CD1c-positive myeloid dendritic cell (primary cell): ENCODE measurements around the gene CYB5R4.

Source experiments
- DNase-seq: peaks from one replicate; pipeline ENCODE4 v3.0.0-alpha.2; 2016; ENCODE audit errors: extremely low spot score

Gene CYB5R4

DNA sequence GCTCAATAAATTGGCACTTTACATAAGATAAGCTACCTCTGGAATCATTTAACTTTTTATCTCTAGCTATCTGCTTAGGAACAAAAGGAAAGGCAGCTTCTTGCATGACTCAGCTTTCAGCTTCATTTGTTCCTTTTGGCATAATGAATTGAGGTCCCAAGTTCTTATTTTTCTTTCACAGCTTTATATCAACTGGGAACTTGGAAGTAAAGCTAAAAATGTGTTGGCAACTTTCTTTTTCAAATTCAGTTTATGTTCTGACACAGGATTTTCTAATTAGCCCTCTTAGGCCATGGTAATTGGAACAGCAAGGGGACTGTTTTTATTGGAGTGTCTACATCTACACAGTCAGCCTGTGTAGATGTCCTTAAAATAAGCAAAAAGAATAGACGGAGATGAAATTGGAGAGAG lies 118.8 kb downstream of the CYB5R4 start:
- no peak for DNase-seq

DNA sequence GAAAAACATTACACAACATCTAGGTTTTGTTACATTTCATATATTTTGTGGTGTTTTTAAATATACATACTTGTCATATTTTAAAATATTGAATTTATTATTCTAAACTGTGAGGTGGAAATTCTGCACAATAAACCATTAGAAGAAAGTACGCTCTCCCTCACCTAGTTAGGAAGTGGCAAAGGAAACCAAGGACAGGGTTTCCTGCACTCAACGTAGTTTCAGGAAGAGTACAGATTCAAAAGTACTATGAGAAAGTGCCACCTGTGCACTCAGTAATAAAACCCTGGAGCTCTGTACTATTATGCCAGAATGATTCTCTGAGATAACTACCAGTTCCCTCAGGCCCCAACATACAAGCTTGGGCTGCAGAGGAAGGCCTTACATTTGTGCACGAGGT lies 119.5 kb downstream of the CYB5R4 start:
- DNase-seq = no peak

DNA sequence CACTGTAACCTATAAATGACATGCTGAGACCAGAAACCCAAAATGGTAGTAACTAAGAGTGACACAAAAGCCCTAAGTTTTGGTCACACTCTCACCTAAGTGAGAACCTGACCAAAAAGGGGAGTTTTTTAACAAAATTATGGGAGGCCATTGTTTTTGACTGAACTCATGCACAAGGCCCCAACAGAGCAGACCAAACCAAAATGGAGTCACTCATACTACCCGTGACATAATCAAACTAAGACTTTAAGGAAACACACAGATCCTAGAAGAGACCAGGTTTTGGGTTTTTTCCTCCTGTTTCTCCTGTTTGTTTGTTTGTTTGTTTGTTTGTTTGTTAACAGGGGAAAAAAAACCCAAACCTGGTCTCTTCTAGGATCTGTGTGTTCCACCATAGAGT lies 124.9 kb downstream of the CYB5R4 start:
- no peak for DNase-seq

DNA sequence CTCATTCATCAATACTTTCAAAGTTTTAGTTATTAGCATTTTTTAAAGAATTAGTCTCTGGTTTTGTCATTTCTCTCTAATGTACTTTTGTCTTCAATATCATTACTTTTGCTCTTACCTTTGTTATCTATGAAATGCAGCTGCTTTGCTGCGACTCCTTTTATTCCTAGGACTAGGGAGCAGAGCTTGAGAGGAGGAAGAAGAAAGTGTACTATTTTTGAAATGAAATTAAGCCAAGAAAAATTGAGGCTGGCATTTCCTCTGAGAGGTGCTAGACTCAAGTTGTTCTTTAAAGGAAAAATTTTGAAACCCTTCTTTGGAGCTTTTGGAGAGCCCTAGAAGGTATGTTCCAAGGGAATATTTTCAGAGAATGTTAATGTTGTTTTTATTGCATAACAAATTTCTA lies 125.8 kb downstream of the CYB5R4 start:
- DNase-seq = no peak

DNA sequence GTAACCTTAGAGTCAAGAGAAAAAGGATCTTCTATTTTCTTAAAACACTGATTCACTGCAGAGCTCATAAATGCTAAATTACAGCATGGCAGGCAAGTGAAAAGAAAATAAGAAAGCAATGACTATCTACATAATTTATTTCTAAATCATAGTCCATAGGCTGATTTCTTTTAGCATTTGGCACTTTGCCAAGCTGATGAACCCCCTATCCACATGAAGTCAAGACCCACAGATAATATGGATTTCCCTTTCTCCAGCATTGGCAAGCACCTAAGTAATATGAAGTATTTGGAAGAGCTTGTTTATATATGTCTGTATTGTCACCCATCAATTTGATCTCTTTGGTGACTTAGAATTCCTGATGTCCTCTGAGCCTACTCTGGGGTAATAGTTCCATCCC lies 126.2 kb downstream of the CYB5R4 start:
- no peak for DNase-seq

DNA sequence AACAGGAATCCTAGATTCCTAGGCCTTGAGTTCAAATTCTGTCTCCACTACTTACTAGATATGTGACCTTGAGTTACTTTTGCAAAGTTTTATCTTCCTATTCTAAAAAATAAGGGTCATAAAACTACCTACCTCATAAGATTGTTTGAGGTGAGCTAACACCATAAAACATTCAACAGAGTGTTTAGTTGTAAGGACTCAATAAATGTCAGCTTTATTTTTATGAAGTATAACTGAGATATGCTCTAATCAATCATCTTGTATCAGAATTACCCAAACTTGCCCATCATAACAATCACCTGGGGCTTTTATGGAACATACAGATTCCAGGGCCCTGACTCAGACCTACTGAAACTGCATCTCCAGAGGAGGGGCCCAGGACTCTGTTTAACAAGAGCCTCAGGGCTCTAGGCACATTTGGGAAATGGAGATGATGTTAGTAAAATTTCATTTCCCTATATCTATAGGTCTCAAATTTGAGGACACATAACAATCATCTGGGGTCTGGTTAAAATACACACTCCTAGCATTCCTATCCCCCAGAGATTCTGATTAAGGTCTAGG lies 138.6 kb downstream of the CYB5R4 start:
- no peak for DNase-seq

DNA sequence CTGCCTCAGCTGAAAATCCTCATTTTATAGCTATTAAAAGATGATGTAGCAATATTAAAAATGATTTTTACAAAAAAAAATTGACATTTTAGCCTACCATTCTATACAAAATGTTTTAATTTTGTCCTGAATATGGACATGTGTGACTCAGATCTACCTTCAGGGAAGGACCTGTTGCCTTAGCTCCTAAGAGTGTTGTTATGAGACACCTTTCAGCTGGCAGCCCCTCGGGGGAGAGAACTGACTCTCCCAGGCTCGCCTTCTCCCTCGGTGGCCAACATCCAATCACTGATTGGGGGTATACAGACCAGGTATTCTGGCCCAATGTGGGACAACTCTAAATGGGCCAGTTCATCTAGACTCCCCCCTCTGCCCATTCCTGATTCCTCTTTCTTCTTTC lies 141.6 kb downstream of the CYB5R4 start:
- no peak for DNase-seq

DNA sequence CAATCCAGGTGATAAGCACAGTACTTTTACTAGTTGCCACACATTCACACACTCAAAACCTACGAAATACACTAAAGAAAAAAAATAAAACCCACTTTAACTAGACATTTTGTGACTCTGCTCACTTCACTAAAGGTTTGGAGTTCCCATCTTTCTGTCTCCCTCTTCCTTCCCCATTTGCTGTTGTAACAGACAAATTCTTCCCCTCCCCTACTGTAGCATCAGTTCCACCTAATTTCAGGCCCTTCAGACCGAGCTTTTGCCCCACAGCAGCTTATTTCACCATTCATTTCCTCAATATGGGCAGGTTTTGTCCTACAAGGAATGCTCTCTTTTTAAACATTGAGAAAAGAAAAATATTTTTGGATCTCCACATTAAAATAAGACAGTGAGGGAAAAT lies 142.7 kb downstream of the CYB5R4 start:
- DNase-seq = no peak

DNA sequence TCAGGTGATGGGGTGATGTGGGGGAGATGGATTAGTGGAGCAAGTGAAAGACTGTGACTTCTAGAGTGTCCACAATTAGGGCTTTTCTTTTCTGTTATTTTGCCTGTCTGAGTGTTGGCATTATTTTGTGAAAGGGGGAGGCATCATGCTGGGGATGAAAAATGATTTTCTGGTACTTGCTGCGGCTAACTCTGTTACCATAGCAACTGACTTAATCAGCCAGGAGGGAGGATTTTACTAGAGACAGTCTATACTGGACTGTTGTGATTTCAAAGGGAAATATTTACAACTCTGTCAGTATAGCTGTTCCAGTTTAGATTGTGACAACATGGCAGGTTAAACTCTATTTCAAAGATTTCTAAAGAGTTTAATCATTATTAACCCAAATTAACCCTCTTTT lies 143.6 kb downstream of the CYB5R4 start:
- no peak for DNase-seq

DNA sequence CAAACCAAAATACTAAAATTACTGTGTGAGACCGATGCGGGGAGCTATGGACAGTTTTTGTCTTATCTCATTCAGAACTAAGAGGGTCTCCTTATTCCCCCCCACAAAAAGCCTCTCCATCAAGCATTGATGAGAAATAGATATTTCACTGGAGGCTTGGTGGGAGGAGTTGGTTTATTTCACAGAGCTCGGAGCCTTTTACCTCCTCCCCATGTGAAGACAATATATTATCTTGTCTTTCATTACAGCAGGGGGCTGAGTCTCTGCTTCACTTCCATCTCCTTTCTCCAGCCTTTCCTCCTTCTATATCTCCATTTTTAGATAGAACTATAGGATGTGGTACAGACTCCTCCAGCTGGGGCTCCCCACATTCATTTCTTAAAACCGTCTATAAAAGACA lies 144.2 kb downstream of the CYB5R4 start:
- DNase-seq = no peak

DNA sequence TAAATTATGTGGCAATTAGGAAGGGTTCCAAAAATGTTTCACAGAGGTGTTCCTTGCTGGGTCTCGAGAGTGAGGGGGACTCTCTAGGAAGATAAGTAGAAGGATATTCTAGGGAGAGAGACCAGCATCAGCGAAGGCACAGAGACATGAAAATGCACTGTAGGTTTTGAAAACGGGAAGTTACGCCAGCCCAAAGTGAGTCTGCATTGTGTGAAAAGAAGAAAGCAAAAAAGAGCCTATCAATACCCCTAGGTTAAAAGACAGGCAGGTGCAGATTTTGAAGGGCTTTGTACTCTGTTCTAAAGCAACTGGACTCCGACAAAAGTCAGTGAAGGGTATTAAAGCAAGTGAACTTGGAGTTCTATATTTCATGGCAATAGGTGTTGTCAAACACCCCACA lies 148.4 kb downstream of the CYB5R4 start:
- no peak for DNase-seq

DNA sequence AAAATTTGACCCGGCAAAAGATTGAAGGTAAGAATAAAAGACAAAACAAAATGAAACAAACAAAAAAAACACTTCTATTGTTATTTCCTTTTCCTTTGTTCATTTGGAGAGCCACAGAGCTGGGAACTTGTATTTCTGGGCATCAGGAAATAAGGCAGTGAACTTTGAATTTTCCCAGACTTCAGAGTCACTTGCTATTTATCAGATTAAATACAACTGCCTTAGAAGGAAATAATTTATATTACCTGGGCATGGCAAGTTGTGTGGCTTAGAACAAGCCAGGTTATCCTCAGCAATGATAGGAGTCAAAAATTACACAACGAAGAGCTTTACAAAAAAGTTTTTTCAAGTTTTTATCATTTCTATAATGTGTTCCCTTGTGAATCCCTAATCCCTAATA lies 153.9 kb downstream of the CYB5R4 start:
- no peak for DNase-seq

DNA sequence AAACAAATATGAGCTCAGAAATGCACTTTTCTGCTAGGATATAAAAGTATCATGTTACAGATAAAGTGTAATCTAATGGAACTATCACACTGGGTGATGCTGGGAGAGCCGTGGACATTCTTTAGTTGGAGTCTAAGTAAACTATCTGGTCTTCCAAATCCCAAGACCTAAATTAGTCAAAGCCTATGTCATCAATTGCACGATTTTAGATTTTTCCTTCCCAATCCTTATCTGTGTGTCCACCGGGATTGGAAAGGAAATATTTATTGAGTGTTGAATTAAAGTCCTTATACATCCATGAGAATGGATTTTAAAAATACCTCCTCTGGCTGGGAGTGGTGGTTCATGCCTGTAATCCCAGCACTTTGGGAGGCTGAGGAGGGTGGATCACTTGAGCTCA lies 154.4 kb downstream of the CYB5R4 start:
- no peak for DNase-seq

DNA sequence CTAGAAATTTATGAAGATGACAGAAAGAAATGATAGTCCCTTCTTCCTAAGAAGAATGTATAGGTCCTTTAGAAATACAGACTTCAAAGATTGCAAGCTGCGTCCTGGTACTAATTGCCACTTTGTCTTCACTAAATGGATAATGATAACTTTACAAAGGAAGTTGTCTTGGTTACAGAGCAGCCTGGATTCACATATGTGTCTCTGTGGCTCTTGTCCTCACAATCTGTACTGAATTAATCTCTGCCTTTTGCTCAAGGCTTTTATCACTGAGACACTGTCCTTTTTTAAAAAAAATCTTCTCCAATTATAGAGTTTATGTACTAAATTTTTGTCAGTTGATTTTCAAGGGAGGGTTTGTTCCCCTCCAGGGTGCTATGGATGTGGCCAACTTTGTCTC lies 156.5 kb downstream of the CYB5R4 start:
- DNase-seq = no peak
